Hematopoietic multipotent progenitor cell treated with erythropoietin and hydrocortisone succinate and interleukin-3 and kit ligand, for 8 days (in vitro differentiated cells): ENCODE data around the gene TUT7.

Source experiments
- DNase-seq: peaks from one replicate; pipeline ENCODE4 v3.0.0-alpha.2; 2015

Gene TUT7

GRCh38 chr9:86250123-86250522 is 104.1 kb downstream of the TUT7 start:
- no peak for DNase-seq

DNA sequence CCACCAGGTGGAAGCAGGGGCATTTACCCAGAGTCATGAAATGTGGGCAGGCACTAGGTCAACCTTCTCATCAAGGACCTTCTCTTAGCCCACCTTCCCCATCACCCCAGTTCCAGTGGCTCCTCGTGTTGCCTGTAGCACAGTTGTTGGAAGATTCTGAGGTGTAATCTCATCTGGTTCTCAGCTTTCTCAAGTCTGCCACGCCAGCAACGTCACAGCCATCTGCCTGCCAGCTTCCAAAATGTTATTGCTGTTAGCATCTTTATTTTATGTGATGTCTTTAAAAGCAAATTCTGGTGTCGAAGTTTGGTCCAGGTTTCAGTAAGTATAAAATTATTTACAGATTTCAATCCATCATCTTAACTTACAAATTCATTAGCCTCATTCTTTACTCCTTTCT is 105.5 kb downstream of the TUT7 start:
- no peak for DNase-seq

DNA sequence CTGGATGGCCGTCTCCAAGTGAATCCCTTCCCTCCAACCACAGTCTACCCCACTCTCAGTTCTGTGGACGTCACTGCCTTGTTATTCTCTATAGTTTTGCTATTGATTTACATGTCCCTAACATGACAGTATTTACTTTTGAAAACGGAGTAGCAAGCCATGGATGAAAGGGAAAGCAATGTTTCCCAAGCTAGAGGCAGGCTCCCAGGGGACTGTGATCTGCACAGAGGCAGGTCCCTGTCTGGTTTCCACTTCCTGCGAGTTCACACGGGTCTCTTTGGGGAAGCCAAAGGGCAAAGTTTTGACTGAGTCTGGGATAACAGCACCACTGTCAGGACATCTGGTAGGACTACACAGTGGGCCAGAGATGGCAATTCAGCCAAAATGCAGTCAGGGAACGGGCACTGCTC is 107.5 kb downstream of the TUT7 start:
- no peak for DNase-seq

GRCh38 chr9:86242071-86242470 is 112.1 kb downstream of the TUT7 start:
- no peak for DNase-seq

DNA sequence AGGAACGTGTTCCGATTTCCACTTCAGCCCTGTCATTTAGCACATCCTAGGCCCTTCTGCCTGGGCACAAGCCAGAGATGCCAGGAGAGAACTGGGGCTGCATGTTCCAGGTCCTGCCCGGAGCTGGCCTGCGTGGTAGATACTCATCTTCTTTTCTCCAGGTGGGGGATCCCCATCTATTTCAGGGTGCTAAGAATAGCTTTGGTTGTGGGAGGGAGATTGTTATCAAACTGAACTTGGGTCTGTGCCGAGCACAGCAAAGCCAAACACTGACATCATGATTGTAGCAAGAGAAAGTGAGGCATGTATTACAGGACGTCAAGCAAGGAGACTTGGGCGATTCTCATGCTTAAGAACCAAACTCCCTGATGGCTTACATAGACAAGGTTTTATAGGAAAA is 113.0 kb downstream of the TUT7 start:
- DNase-seq: no peak

DNA sequence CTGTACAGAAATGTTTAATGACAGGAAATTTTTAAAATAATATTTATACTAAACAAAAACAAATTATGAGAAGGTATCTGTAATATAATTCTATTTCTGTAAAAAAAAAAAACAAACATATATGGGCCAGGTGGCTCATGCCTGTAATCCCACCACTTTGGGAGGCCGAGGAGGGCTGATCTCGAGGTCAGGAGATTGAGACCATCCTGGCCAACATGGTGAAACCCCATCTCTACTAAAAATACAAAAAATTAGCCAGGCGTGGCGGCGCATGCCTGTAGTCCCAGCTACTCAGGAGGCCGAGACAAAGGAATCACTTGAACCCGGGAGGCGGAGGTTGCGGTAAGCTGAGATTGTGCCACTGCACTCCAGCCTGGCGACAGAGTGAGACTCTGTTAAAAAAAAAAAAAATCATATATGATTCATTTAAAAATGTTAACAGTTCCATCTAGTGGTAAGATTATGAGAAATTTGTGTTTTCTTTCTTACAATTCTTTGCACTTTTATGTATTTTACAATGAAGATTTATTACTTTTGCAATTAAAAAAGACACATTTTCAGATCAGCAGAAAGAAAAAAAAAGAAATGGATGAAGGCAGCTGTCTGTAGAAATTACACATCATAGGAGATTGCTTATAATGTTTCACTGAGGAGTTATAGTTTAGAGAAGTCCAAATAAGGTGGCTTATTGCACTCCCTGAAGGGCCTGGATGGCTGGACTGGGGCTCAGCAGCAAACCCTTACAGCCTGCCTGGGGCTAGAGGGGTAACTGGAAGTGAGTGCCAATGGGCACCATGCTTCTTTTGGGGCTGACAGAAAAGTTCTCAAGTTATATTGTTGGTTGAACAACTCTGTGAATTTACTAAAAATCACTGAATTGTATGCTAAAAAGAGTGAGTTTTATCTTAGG is 115.1 kb downstream of the TUT7 start:
- DNase-seq: peak; percentile 16
